Measurements from ENCODE around the gene ITGA5.

Gene ITGA5

GRCh38 chr12:54392485-54393206, 26.4 kb downstream of the ITGA5 start:
- H3F3A ChIP-seq (ENCODE audit: insufficient read depth) = no peaks in the 10 kb centered on the region
- no peaks in the 10 kb centered on the region for H3K9me2 ChIP-seq (replicated peaks; ENCODE audit: insufficient read depth, low read length)
- no peak for TF ChIP-seq CTCF (IDR thresholded peaks at IDR 0.05; ENCODE audit: insufficient read depth, low read length, poor library complexity, severe bottlenecking)
- no peak for TF ChIP-seq EZH2phosphoT487 (conservative IDR thresholded peaks at IDR 0.05; ENCODE audit: low read length)

DNA sequence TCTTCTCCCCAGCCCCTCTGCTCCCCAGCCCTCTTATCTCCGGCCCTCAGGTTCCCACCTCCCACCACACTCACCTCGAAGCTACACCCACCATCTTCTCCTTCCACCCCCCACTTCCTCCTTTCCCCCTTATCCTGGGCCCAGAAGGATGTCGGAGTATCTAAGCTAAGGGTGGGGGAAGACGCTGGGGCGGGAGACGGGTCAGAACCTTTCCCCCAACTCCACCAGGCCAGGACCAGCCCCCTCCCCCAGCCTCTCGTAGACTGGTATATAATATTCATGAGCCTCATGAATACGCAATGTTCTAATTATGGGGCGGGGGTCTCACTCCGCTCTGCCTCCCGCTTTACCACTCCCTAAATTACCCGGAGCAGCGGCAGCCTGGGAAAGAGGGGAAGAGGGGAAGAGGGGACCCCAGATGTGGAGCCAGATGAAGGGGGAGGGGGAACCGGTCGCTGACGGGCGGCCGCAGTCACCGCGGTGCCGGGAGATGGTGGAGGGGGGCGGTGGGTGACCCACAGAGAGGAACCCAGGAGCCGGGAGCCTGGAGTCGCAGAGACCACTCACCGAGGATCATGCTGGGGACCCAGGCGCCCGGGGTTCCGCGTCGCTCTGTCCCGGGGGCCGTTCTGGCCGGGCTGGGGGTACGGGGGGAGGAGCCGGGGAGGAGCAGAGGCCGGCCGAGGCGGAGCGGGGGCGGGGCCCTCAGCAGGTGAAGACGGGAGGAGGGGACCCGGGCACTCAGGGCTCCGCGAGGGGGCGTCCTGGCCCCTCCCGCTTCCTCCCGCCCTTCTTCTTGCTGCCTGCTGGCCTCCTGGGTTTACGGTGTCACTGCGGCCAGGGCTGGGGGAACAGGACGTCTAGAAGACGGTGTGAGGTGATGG, 28.2 kb downstream of the ITGA5 start:
- peak overlapping the region; percentile 67 for H3K4me3 ChIP-seq (ENCODE audit: insufficient read depth, low read length, poor library complexity, severe bottlenecking)
- H2AFZ ChIP-seq (ENCODE audit: low read depth, low read length, severe bottlenecking) = peak overlapping the region; percentile 87
- no peaks in the 10 kb centered on the region for H3K9me3 ChIP-seq (ENCODE audit: insufficient read depth, low read length)
- no peaks in the 10 kb centered on the region for H3K36me3 ChIP-seq (ENCODE audit: low read length)
- H3K9me2 ChIP-seq (replicated peaks; ENCODE audit: insufficient read depth, low read length) = no peaks in the 10 kb centered on the region
- no peaks in the 10 kb centered on the region for H3K79me2 ChIP-seq (ENCODE audit: insufficient read depth, low read length)
- no peaks in the 10 kb centered on the region for H4K20me1 ChIP-seq (ENCODE audit: low read depth, low read length)
- H3K9ac ChIP-seq (ENCODE audit: low read length) = peak overlapping the region; percentile 53
- peak overlapping the region; percentile 90 for H3K4me2 ChIP-seq (ENCODE audit: low read depth, low read length, poor library complexity, severe bottlenecking)
- no peaks in the 10 kb centered on the region for H3K27me3 ChIP-seq (ENCODE audit: low read length)
- no peaks in the 10 kb centered on the region for H3F3A ChIP-seq (ENCODE audit: insufficient read depth)
- H3K27ac ChIP-seq (ENCODE audit: low read depth, low read length) = no peak overlapping the region
- TF ChIP-seq CTCF (IDR thresholded peaks at IDR 0.05; ENCODE audit: insufficient read depth, low read length, poor library complexity, severe bottlenecking) (peak; percentile 31), EZH2phosphoT487 (conservative IDR thresholded peaks at IDR 0.05; ENCODE audit: low read length) (no peak)

More at GRCh38 chr12:54392485-54393206, 26.4 kb downstream of the ITGA5 start:
- Histone ChIP-seq H3K9ac (ENCODE audit: low read length) (no peak overlapping the region), H3K79me2 (ENCODE audit: insufficient read depth, low read length) (no peaks in the 10 kb centered on the region), H4K20me1 (ENCODE audit: low read depth, low read length) (no peaks in the 10 kb centered on the region), H3K4me3 (ENCODE audit: insufficient read depth, low read length, poor library complexity, severe bottlenecking) (no peak overlapping the region), H3K27ac (ENCODE audit: low read depth, low read length) (no peak overlapping the region), H3K9me3 (ENCODE audit: insufficient read depth, low read length) (no peaks in the 10 kb centered on the region), H2AFZ (ENCODE audit: low read depth, low read length, severe bottlenecking) (no peak overlapping the region), H3K36me3 (ENCODE audit: low read length) (no peaks in the 10 kb centered on the region), H3K4me2 (ENCODE audit: low read depth, low read length, poor library complexity, severe bottlenecking) (no peak overlapping the region), H3K27me3 (ENCODE audit: low read length) (no peaks in the 10 kb centered on the region)

DNA sequence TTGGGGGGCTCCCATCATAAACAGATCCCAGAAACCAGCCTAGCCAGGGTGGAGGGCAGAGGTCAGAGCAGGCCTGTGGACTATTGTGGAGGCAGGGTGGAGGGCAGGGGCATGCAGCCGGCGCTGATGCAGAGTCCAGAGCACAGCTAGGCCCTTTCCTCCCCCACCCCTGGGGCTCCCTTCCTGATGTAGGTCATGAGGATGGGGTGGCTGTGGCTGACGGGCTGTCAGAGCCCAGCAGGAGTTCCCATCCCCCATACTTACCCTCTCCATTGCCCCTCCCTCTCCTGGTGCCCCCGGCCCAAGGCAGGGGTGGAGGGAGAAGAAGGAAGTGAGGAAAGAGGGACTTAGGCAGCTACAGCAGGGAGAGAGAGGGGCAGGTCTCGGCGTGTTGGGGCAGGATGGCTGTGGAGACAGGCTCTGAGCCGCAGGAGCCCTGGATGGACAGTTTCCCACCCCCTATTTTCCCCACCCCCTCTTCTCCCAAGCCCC, 28.8 kb downstream of the ITGA5 start:
- no peak overlapping the region for H3K27ac ChIP-seq (ENCODE audit: low read depth, low read length)

More for the DNA sequence above, 28.8 kb downstream of the ITGA5 start:
- H3K79me2 ChIP-seq (ENCODE audit: insufficient read depth, low read length) = no peaks in the 10 kb centered on the region
- no peaks in the 10 kb centered on the region for H4K20me1 ChIP-seq (ENCODE audit: low read depth, low read length)
- H3K4me3 ChIP-seq (ENCODE audit: insufficient read depth, low read length, poor library complexity, severe bottlenecking) = no peak overlapping the region
- no peaks in the 10 kb centered on the region for H3K9me3 ChIP-seq (ENCODE audit: insufficient read depth, low read length)
- H3K27me3 ChIP-seq (ENCODE audit: low read length) = no peaks in the 10 kb centered on the region
- no peaks in the 10 kb centered on the region for H3K9me2 ChIP-seq (replicated peaks; ENCODE audit: insufficient read depth, low read length)
- no peaks in the 10 kb centered on the region for H3F3A ChIP-seq (ENCODE audit: insufficient read depth)
- no peak overlapping the region for H3K9ac ChIP-seq (ENCODE audit: low read length)
- no peak overlapping the region for H2AFZ ChIP-seq (ENCODE audit: low read depth, low read length, severe bottlenecking)
- H3K36me3 ChIP-seq (ENCODE audit: low read length) = no peaks in the 10 kb centered on the region
- no peak for TF ChIP-seq EZH2phosphoT487 (conservative IDR thresholded peaks at IDR 0.05; ENCODE audit: low read length)
- no peak for TF ChIP-seq CTCF (IDR thresholded peaks at IDR 0.05; ENCODE audit: insufficient read depth, low read length, poor library complexity, severe bottlenecking)
- peak overlapping the region; percentile 90 for H3K4me2 ChIP-seq (ENCODE audit: low read depth, low read length, poor library complexity, severe bottlenecking)
